GM13976 (cell line): Measurements from ENCODE around the gene EME1.

ENCODE experiments used
- DNase-seq: peaks from one replicate; pipeline ENCODE4 v3.0.0; 2012; ENCODE audit warnings: low spot score
- in situ Hi-C: fragments of 300-500 bp; cut with MboI; formaldehyde crosslinking; loops from one replicate; pipeline ENCODE4 v1.12.0; 2022; ENCODE audit warnings: low sequenced_read_pairs, mixed read lengths, inconsistent platforms; ENCODE audit not compliant: unreplicated experiment
- TF ChIP-seq, protein P1 (sequence below): IDR thresholded peaks from 2 replicates; pipeline ENCODE4 v1.5.1; 2012; ENCODE audit warnings: borderline replicate concordance, mild to moderate bottlenecking; ENCODE audit not compliant: insufficient read depth; ENCODE audit errors: extremely low read depth, missing control alignments, control extremely low read depth

EME1 gene

DNA sequence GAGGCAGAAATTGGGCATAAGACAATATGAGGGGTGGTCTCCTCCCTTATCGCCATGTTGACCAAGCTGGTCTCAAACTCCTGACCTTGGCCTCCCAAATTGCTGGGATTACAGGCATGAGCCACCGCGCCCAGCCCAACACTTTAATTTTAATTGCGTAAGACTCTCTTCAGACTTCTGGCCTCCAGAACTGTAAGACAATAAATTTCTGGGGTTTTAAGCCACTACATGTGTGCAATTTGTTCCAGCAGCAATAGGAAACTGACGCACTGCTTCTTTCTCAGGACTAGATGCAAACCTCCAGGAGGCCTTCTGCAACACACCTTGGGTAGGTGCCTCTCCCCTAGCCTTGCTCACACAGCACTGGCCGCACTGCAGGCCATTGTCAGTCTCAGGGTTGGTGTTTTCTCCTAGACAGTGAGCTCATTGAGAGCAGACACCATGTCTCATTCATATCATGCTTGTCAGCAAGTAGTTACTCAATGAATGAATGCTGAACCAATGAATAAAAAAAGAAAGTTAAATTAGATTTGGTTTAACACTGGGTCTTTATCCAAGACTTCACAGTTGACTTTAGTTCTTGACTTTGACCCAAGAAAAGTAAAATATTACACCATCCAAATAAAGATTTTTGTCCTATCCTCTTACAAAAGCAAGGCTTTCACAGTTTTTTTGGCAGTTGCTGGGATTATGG lies 47.5 kb downstream of the EME1 start:
- TF ChIP-seq, protein P1, sequence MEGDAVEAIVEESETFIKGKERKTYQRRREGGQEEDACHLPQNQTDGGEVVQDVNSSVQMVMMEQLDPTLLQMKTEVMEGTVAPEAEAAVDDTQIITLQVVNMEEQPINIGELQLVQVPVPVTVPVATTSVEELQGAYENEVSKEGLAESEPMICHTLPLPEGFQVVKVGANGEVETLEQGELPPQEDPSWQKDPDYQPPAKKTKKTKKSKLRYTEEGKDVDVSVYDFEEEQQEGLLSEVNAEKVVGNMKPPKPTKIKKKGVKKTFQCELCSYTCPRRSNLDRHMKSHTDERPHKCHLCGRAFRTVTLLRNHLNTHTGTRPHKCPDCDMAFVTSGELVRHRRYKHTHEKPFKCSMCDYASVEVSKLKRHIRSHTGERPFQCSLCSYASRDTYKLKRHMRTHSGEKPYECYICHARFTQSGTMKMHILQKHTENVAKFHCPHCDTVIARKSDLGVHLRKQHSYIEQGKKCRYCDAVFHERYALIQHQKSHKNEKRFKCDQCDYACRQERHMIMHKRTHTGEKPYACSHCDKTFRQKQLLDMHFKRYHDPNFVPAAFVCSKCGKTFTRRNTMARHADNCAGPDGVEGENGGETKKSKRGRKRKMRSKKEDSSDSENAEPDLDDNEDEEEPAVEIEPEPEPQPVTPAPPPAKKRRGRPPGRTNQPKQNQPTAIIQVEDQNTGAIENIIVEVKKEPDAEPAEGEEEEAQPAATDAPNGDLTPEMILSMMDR = no peak
- DNase-seq = no peak

DNA sequence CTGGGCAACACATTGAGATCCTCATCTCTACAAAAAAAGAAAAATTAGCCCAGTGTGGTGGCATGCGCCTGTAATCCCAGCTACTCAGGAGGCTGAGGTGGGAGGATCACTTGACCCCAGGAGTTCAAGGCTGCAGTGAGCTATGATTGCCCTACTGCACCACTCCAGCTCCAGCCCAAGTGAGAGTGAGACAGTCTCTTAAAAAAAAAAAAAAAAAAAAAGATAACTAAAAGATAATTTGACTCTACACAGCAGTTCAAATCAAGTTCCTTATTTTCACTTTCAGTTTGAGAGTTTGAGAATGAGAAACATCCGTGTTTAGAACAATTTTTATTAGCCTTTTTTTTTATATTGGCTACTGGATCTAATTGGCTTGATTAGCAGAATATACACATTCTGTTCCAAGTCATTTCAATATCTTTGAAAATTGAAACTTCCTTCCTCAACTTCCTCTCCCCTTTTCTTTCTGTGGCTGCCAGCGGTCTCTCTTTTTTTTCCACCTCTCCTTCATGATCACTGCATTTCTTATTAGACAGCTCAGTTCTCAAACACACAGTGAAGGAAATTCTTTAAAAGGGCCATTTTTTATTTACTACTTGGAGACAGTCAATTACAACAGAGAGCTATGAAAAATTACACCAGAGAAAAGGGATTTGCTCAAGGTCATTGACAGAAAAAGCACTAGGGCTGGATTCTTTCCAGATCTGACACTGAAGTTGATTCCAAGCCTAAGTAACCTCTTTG lies 48.5 kb downstream of the EME1 start:
- in situ Hi-C loops = no loop called here
- peak; percentile 68 for DNase-seq
- TF ChIP-seq, protein P1 = no peak

More for the DNA sequence above, 47.5 kb downstream of the EME1 start:
- in situ Hi-C loops = no loop called here

DNA sequence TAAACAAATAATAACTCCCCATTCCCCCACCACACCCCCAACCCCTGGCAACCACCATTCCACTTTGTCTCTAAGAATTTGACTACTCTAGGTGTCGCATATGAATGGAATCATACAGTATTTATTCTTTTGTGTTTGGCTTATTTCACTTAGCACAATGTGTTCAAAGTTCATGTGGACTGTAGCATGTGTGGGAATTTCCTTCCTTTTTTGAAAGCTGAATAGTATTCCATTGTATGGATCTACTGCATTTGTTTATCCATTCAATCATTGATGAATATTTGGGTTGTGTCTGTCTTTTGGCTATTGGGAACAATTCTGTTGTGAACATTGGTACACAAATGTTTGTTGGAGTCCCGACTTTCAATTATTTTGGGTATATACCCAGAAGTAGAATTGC lies 49.7 kb downstream of the EME1 start:
- TF ChIP-seq, protein P1 = no peak
- no peak for DNase-seq
- in situ Hi-C loops = no loop called here

DNA sequence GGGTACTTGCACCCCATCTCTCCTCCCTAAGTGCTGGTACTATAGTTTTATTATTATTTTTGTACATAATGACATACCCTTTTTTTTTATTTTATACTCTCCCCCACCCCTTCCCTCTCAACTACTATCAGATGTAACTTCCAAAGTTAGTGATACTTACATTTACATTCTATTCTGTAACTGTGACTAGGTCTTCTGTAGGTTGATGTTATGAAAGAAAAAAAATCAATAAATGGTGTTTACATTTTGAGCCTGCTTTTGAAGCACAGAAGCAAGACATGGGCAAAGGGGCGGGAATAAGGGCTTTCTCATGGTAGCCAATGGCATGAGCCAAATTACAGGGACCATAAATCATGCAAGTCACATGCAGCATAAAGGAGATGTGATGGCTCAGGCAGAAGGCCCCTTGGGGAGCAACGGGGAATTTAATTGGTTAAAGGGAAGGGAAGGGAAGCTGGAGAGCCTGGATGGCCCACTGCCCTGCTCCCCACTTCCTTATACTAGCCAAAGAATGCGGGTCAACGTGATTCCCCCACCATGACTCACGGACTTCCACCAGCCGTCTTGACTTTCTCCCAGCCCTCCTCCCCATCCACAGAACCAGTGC lies 50.6 kb downstream of the EME1 start:
- no peak for DNase-seq
- TF ChIP-seq, protein P1 = no peak
- in situ Hi-C loops = no loop called here

DNA sequence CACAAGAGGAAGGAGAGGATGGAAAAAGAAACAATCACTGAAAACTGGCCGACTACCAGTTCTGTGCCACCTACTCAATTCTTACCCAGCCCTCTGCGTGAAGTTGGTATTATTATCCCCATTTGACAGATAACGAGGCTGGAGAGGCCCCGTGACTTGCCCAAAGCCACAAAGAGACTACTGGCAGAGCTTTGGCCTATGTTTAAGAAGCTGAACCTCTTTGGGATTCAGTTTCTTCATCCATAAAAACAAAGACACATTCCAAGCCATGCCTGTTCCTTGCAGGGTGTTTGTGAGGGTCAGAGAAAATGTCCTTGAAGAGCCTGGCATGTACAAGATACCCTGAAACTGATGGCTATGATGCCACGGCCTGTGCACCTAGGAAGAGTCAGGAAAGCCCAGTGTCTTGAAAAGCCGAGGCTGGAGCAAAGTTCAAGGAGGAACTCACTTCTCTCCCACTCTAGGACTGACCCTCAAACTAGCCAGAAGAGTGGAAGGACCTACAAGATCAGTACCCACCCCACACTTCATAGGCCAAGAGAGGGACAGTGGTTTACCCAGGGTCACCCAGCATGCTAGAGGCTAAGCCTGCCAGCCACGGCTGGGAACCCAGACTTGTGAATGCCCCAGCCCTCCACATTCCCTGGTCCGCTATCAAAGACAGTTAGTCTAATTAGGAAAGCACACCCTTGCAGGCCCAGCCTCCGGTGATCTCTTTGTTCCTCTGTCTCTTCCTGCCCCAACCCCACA lies 51.4 kb downstream of the EME1 start:
- DNase-seq = no peak
- in situ Hi-C loops = no loop called here
- TF ChIP-seq, protein P1 = no peak

DNA sequence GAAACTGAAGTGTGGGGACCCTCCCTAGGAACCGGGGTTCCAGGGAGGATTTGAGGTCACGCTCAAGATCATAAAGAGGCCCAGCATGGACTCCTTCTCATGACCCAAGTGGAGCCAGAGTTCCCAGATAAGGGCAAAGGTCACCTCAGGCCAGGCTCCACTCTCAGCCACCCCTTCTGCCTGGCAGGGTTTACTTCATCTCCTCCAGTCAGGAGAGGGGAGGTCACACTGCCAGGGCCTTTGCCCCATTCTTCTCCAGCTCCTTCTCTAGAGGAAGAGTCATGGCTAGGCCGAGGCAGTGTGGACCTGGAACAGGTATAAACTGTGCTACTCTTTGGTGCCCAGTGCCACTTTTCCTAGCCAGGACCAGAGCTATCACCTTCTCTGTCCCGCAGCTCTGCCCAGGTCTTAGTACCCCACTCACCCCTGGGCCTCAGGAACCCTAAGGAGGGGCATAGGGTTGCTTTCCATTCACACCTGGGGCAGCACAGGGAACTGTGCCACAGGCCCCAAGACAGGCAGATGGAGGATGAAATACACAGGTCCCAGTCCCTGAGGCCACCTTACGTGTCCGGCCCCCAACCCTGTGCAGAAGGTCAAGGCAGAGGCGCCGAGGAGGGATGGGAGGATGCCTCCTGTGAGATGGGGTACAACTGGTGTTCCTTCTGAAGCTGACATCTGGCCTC lies 52.1 kb downstream of the EME1 start:
- DNase-seq = no peak
- TF ChIP-seq, protein P1 = no peak
- in situ Hi-C loops = no loop called here
